Gastrocnemius medialis (tissue), 4 donors: ENCODE measurements around the gene POU6F1. TPM values are rescaled to one million over a fixed set of nuclear protein-coding genes. Genes with fewer than 3 reads are reported as not detected.

ENCODE experiments used
- ATAC-seq, 2 donors: fragments of 150-250 bp; one replicate each; pipeline ENCODE4 v1.9.1; 2016
- DNase-seq, 2 donors: peaks; one replicate each; pipeline ENCODE4 v3.0.0-alpha.2; 2019
- H3K27ac ChIP-seq, 4 donors: fragments of 200-600 bp; sonication (generic); 1 replicate in 1 of 4; 2 replicates in 3 of 4; pipeline ENCODE4 v1.5.1; 2016 to 2018; ENCODE audit warnings: mild to moderate bottlenecking in 2 of 4, moderate library complexity in 1 of 4
- H3K27me3 ChIP-seq, 3 donors: fragments of 200-600 bp; sonication (generic) in 2 of 3; 1 replicate in 1 of 3; 2 replicates in 2 of 3; pipeline versions ENCODE4 v1.5.1 to v1.6.0; 2016 to 2019; ENCODE audit warnings: mild to moderate bottlenecking in 1 of 3, moderate library complexity in 1 of 3
- H3K36me3 ChIP-seq, 2 donors: fragments of 200-600 bp; sonication (generic) in 1 of 2; one replicate each; pipeline ENCODE4 v1.5.1; 2017 to 2018
- H3K4me1 ChIP-seq, 2 donors: fragments of 200-600 bp; sonication (generic) in 1 of 2; one replicate each; pipeline ENCODE4 v1.5.1; 2016 to 2017; ENCODE audit warnings: mild to moderate bottlenecking in 2 of 2
- H3K4me3 ChIP-seq, 4 donors: fragments of 200-600 bp; sonication (generic) in 3 of 4; 1 replicate in 1 of 4; 2 replicates in 3 of 4; pipeline ENCODE4 v1.5.1; 2016 to 2019; ENCODE audit warnings: mild to moderate bottlenecking in 2 of 4
- H3K9me3 ChIP-seq, 3 donors: fragments of 200-600 bp; sonication (generic) in 2 of 3; 1 replicate in 1 of 3; 2 replicates in 2 of 3; pipeline ENCODE4 v1.5.1; 2016 to 2019
- CTCF ChIP-seq, 5 experiments: fragments of 450-650 bp in 3 of 5; fragments of 200-600 bp in 2 of 5; sonication (generic) in 2 of 5; IDR thresholded peaks in 4 of 5; conservative IDR thresholded peaks in 1 of 5; 1 replicate in 4 of 5; 2 replicates in 1 of 5; pipeline ENCODE4 v1.5.1; 2016 to 2019; ENCODE audit warnings: antibody characterized with exemption in 5 of 5, mild to moderate bottlenecking in 3 of 5, moderate library complexity in 3 of 5
- POLR2A ChIP-seq, 2 donors: fragments of 450-650 bp; IDR thresholded peaks; one replicate each; pipeline ENCODE4 v1.6.1; 2017; ENCODE audit warnings: antibody characterized with exemption in 2 of 2, mild to moderate bottlenecking in 2 of 2, moderate library complexity in 2 of 2
- in situ Hi-C, 4 donors: fragments of 200-750 bp; cut with MboI; loops; one replicate each; pipeline versions ENCODE4 v1.15.0 to v1.8.0; 2017; ENCODE audit warnings: low sequenced_read_pairs in 4 of 4
- intact Hi-C: fragments of 100-400 bp; cut with DNase I; formaldehyde crosslinking; loops from one replicate; pipeline ENCODE4 v1.15.1; 2023; ENCODE audit warnings: low total_unique reads
- total RNA-seq, 4 donors: library from RNA; depleted of rRNA; stranded (reverse); fragments of >200 nt; gene quantifications; one replicate each; pipeline versions ENCODE4 v1.1.0 to v1.2.3, GENCODE V29; 2016

The POU6F1 gene
- total RNA-seq, 4 donors from 2014 or later, result 8.1 to 11.1 (median 9.9) TPM

DNA sequence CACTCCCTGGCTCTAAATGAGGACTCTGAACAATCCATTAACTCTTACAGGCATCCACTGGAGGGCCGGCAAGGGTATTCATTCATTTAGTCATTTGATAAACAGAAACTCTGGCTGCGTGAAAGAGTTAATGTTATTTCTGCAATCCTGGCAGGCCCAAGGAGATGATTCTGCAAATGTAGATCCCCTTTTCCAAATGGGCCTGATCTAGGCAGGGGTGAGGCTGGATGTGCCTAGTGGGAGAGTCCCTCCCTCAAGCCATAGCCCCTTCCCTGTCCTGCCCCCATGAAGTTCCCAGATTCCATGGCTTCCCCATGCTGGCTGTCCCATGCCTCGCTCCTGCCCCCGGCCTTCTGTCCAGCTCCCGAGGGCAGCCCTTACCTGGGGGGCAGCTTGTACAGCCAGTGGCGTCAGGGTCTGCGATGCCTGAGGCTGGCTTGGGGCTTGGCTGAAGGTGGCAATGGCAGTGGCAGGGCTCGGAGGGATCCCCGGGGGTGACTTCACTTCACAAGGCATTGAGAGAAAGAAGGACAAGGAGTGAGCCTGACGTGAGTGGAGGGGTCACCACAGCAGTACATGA lies 18.4 kb downstream of the POU6F1 start:
- DNase-seq, result no peak
- TF ChIP-seq CTCF (IDR thresholded peaks at IDR 0.05 in 4 of 5, conservative IDR thresholded peaks at IDR 0.05 in 1 of 5), result no peak
- TF ChIP-seq POLR2A (IDR thresholded peaks at IDR 0.05), result no peak
- ATAC-seq, result no peak
- Histone ChIP-seq H3K27ac (no peak overlapping the region), H3K9me3 (no peaks in the 10 kb centered on the region), H3K36me3 (peaks cover 3 to 36% of the 10 kb centered on the region in 2 donors), H3K27me3 (no peaks in the 10 kb centered on the region), H3K4me3 (no peak overlapping the region), H3K4me1 (no peaks in the 10 kb centered on the region)
- intact Hi-C loops, result no loop called here
- in situ Hi-C loops, result no loop called here

- no peak for ATAC-seq
- TF ChIP-seq POLR2A (IDR thresholded peaks at IDR 0.05) (no peak), CTCF (IDR thresholded peaks at IDR 0.05 in 4 of 5, conservative IDR thresholded peaks at IDR 0.05 in 1 of 5) (no peak)
- Histone ChIP-seq H3K4me1 (no peaks in the 10 kb centered on the region), H3K27me3 (no peaks in the 10 kb centered on the region), H3K27ac (no peak overlapping the region), H3K9me3 (no peaks in the 10 kb centered on the region), H3K36me3 (peaks cover 3 to 33% of the 10 kb centered on the region in 2 donors), H3K4me3 (no peak overlapping the region)
- in situ Hi-C loops, result no loop called here
- DNase-seq, result no peak
- intact Hi-C loops, result no loop called here
These were observed 19.1 kb downstream of the POU6F1 start for GRCh38 chr12:51198568-51199365.

GRCh38 chr12:51197736-51198567 lies 19.9 kb downstream of the POU6F1 start:
- DNase-seq (no peak), ATAC-seq (no peak)
- peaks cover 3 to 25% of the 10 kb centered on the region in 2 donors for H3K36me3 ChIP-seq
- no peaks in the 10 kb centered on the region for H3K9me3 ChIP-seq
- TF ChIP-seq POLR2A (IDR thresholded peaks at IDR 0.05), result no peak
- TF ChIP-seq CTCF (IDR thresholded peaks at IDR 0.05 in 4 of 5, conservative IDR thresholded peaks at IDR 0.05 in 1 of 5), result no peak
- in situ Hi-C loops (no loop called here), intact Hi-C loops (no loop called here)
- no peaks in the 10 kb centered on the region for H3K27me3 ChIP-seq
- no peak overlapping the region for H3K27ac ChIP-seq
- H3K4me3 ChIP-seq, result no peak overlapping the region
- no peaks in the 10 kb centered on the region for H3K4me1 ChIP-seq

GRCh38 chr12:51196547-51196946 lies 21.3 kb downstream of the POU6F1 start:
- Histone ChIP-seq H3K4me3 (no peak overlapping the region), H3K4me1 (no peaks in the 10 kb centered on the region), H3K9me3 (no peaks in the 10 kb centered on the region), H3K27me3 (no peaks in the 10 kb centered on the region), H3K27ac (no peak overlapping the region), H3K36me3 (peaks cover 0 to 23% of the 10 kb centered on the region in 2 donors)
- ATAC-seq (no peak), DNase-seq (no peak)
- TF ChIP-seq POLR2A (IDR thresholded peaks at IDR 0.05) (no peak), CTCF (IDR thresholded peaks at IDR 0.05 in 4 of 5, conservative IDR thresholded peaks at IDR 0.05 in 1 of 5) (no peak)
- intact Hi-C loops, result no loop called here
- in situ Hi-C loops, result no loop called here
